Measurements from ENCODE around the gene GRK3. TPM values are rescaled to one million over a fixed set of nuclear protein-coding genes. Genes with fewer than 3 reads are reported as not detected.
A peak's percentile ranks its signal among the peaks of the same experiment; 100 is the strongest.

GRK3 gene
- total RNA-seq = 3.0 and 4.4 TPM in 2 replicates
- 0.56 and 0.68 TPM in 2 replicates for polyA plus RNA-seq
- polyA plus RNA-seq (2011; cell fraction: cytosol; rRNA removed) = 0.92 and 0.97 TPM in 2 replicates
- 1.7 and 1.8 TPM in 2 replicates for polyA plus RNA-seq (2011; cell fraction: nucleus; rRNA removed)
- polyA plus RNA-seq (2012) = 0.64 and 1.8 TPM in 2 replicates
- 1.9 and 2.3 TPM in 2 replicates for polyA minus RNA-seq
- polyA minus RNA-seq (2011; cell fraction: cytosol; rRNA and poly(A)+ RNA removed) = not detected
- polyA minus RNA-seq (2011; cell fraction: nucleus; rRNA and poly(A)+ RNA removed) = 1.3 and 1.8 TPM in 2 replicates
- Bru-seq, nascent RNA = percentile 49 among the genes with signal in this experiment
- percentile 44 among the genes with signal in this experiment for BruChase-seq, experiment 1, labeled RNA remaining after a 6-hour chase
- percentile 50 among the genes with signal in this experiment for BruChase-seq, experiment 2, labeled RNA remaining after a 2-hour chase
- long read RNA-seq, full-length matches to known transcripts = 2 of 4 reads
- long read RNA-seq, partial matches to known transcripts = 0 of 4 reads
- long read RNA-seq, other reads (novel, unspliced or antisense) = 2 of 4 reads

DNA sequence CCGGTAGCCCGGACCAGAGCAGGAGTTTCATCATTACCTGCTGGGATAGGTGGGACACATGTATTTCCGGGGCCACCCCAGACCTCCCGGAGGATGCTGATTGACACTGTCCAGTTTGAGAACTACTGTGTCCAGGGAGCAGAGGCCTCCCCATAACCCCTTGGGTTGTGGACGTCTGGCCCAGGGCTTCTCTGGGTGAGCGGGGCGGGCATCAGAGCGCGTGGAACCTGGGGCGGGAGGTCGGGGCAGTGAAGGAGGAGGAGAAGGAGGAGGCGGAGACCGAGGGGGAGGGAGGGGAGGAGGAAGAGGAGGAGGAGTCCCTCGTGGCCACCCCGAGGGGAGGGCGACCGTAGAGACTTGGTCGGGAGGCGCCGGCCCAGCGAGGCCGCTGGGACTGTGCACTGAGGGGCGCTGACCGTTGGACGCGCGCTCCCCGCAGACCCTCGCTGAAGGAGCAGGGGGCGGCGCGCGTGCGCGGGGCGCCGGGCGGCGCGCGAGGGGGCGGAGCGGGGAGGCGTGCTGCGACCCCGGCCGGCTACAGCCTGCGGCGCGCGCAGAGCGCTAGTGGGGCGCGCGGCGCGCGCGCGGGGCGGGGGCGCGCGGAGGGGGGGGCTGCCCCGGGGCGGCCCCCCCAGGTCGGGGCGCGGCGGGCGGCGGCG lies at the start of gene GRK3:
Gene GRK3 (plus strand): TSS at position 356 of the 659 bp plus-strand sequence. CDS start 366 bp downstream, outside the sequence.
- Histone ChIP-seq H3K27me3 (ENCODE audit: control insufficient read depth in 2 of 2, insufficient read depth in 2 of 2, low read length in 2 of 2) (peaks cover 8 to 17% of the 10 kb centered on the region in 2 experiments), H3K79me2 (ENCODE audit: control insufficient read depth, insufficient read depth, low read length) (no peaks in the 10 kb centered on the region), H2AFZ (ENCODE audit: low read depth, low read length) (peak within 1 kb of the TSS; percentile 75), H3K4me2 (ENCODE audit: insufficient read depth, low read length) (peak within 1 kb of the TSS; percentile 45), H3K4me1 (ENCODE audit: control insufficient read depth, extremely low read depth, insufficient read depth, low read length) (peaks cover 6% of the 10 kb centered on the region), H4K20me1 (replicated peaks; ENCODE audit: control insufficient read depth, extremely low read depth, insufficient read depth, low read length) (no peaks in the 10 kb centered on the region), H3K9me1 (replicated peaks; ENCODE audit: control insufficient read depth, extremely low read depth, insufficient read depth, low read length) (no peaks in the 10 kb centered on the region), H3K27ac (ENCODE audit: insufficient read depth, low read depth, low read length) (no peak within 1 kb of the TSS), H3K9me3 (replicated peaks; ENCODE audit: control insufficient read depth, insufficient read depth, low read length) (no peaks in the 10 kb centered on the region), H3K4me3 (replicated peaks in 1 of 3; ENCODE audit: insufficient read depth in 1 of 3, low read depth in 1 of 3, low read length in 3 of 3) (peak within 1 kb of the TSS; percentile 30 to 67 (median 43)), H3K9ac (replicated peaks; ENCODE audit: extremely low read depth, insufficient read depth, low read length) (peak within 1 kb of the TSS; percentile 37), H3K36me3 (ENCODE audit: control insufficient read depth in 2 of 2, extremely low read depth in 1 of 2, insufficient read depth in 2 of 2, low read length in 2 of 2) (no peaks in the 10 kb centered on the region)
- BruUV-seq (replicated peaks) = no TSS peak
- dilution Hi-C loops (cut with MboI; ENCODE audit: extremely low pct_ligation_motif_present, low sequenced_read_pairs) (no loop called here), intact Hi-C loops (cut with micrococcal nuclease) (loop anchor here (5.0 kb wide), 1 partner anchor 208 kb away; no protein-coding TSS in a partner anchor)
- DNase-seq (ENCODE audit: low read depth, low spot score) = peak; percentile 37
- ChIA-PET CTCF (interaction anchor here (0.6 to 1.5 kb wide), 3 partner anchors 29 to 209 kb away, joined by 3 to 6 read pairs (median 5); no protein-coding TSS in a partner anchor), POLR2A (no interaction called here)
- TF ChIP-seq, protein P1, sequence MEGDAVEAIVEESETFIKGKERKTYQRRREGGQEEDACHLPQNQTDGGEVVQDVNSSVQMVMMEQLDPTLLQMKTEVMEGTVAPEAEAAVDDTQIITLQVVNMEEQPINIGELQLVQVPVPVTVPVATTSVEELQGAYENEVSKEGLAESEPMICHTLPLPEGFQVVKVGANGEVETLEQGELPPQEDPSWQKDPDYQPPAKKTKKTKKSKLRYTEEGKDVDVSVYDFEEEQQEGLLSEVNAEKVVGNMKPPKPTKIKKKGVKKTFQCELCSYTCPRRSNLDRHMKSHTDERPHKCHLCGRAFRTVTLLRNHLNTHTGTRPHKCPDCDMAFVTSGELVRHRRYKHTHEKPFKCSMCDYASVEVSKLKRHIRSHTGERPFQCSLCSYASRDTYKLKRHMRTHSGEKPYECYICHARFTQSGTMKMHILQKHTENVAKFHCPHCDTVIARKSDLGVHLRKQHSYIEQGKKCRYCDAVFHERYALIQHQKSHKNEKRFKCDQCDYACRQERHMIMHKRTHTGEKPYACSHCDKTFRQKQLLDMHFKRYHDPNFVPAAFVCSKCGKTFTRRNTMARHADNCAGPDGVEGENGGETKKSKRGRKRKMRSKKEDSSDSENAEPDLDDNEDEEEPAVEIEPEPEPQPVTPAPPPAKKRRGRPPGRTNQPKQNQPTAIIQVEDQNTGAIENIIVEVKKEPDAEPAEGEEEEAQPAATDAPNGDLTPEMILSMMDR (IDR thresholded peaks at IDR 0.05; ENCODE audit: extremely low read depth in 1 of 2, insufficient read depth in 1 of 2, low read depth in 1 of 2, low read length in 2 of 2) = no peak
- TF ChIP-seq EZH2 (IDR thresholded peaks at IDR 0.05; ENCODE audit: borderline replicate concordance, low read depth, low read length, severe bottlenecking) = peak; percentile 54
- no peak for FAIRE-seq
